ENCODE data around the gene KASH5. TPM values are rescaled to one million over a fixed set of nuclear protein-coding genes. Genes with fewer than 3 reads are reported as not detected.

KASH5 gene
- total and polyA plus RNA-seq, 2 of the 13 experiments (the other 11 are each of a cell fraction or from before 2014, with no cell fraction given) = not detected

DNA sequence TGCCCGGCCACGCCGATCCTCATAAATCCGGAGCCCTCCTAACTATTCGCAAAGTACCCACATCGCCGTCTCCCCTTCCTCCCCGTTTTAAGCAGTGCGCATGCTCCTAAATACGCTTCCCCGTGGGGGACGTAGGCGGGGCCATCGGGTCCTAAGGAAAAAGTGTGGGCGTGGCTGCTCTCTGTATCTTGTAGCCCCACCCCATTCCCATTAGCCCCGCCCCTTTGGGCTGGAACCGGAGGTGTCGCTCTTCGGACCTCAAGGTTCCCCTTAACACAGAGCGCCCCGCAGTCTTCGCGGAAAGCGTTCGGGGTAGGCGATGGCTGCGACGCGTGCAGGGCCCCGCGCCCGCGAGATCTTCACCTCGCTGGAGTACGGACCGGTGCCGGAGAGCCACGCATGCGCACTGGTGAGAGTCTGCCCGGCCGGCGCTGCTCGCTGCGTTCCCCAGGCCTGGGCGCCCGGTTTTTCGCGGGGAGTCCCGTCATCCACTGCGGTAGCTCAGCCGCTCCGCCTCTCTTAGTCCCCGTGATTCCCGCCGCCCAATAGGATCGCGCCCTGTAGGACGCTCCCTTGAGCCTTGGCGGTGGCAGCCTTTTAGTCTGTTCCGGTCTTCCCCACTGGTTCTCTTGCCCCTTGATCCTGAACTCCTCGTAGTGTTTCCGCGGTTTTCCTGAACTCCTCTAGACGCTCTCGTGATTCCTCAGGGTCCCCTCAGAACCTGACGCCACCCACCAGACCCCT, 65.1 kb downstream of the KASH5 start, which contains the start of gene ALDH16A1 (continued):
- TF ChIP-seq, protein P1, sequence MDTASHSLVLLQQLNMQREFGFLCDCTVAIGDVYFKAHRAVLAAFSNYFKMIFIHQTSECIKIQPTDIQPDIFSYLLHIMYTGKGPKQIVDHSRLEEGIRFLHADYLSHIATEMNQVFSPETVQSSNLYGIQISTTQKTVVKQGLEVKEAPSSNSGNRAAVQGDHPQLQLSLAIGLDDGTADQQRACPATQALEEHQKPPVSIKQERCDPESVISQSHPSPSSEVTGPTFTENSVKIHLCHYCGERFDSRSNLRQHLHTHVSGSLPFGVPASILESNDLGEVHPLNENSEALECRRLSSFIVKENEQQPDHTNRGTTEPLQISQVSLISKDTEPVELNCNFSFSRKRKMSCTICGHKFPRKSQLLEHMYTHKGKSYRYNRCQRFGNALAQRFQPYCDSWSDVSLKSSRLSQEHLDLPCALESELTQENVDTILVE (CRISPR knock-in tag; IDR thresholded peaks at IDR 0.05) = 0 out of 2 replicates have a peak, but pooled peaks have one; percentile 72
- TF ChIP-seq, protein P2, sequence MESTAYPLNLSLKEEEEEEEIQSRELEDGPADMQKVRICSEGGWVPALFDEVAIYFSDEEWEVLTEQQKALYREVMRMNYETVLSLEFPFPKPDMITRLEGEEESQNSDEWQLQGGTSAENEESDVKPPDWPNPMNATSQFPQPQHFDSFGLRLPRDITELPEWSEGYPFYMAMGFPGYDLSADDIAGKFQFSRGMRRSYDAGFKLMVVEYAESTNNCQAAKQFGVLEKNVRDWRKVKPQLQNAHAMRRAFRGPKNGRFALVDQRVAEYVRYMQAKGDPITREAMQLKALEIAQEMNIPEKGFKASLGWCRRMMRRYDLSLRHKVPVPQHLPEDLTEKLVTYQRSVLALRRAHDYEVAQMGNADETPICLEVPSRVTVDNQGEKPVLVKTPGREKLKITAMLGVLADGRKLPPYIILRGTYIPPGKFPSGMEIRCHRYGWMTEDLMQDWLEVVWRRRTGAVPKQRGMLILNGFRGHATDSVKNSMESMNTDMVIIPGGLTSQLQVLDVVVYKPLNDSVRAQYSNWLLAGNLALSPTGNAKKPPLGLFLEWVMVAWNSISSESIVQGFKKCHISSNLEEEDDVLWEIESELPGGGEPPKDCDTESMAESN (CRISPR knock-in tag; conservative IDR thresholded peaks at IDR 0.05) = peak; percentile 79
- TF ChIP-seq ZNF850 (CRISPR knock-in tag; conservative IDR thresholded peaks at IDR 0.05) (no peak), YEATS2 (CRISPR knock-in tag; IDR thresholded peaks at IDR 0.05; ENCODE audit: borderline replicate concordance) (peak; percentile 88), MYNN (CRISPR knock-in tag; IDR thresholded peaks at IDR 0.05; ENCODE audit: low read depth) (no peak), ZNF274 (CRISPR knock-in tag; IDR thresholded peaks at IDR 0.05) (peak; percentile 43; the same call in 1 of the 2 replicates), KDM4B (CRISPR knock-in tag; IDR thresholded peaks at IDR 0.05) (no peak), NFYC (CRISPR knock-in tag; IDR thresholded peaks at IDR 0.05) (peak; percentile 92), FOXO1 (CRISPR knock-in tag; IDR thresholded peaks at IDR 0.05) (peak; percentile 16; the same call in 1 of the 2 replicates), ZNF224 (CRISPR knock-in tag; IDR thresholded peaks at IDR 0.05) (0 out of 2 replicates have a peak, but pooled peaks have one; percentile 17), ZNF605 (CRISPR knock-in tag; IDR thresholded peaks at IDR 0.05) (0 out of 2 replicates have a peak, but pooled peaks have one; percentile 15), ARNT2 (CRISPR knock-in tag; IDR thresholded peaks at IDR 0.05; ENCODE audit: low read depth) (no peak), TGIF2 (CRISPR knock-in tag; IDR thresholded peaks at IDR 0.05) (no peak)
- TF ChIP-seq, protein P3, sequence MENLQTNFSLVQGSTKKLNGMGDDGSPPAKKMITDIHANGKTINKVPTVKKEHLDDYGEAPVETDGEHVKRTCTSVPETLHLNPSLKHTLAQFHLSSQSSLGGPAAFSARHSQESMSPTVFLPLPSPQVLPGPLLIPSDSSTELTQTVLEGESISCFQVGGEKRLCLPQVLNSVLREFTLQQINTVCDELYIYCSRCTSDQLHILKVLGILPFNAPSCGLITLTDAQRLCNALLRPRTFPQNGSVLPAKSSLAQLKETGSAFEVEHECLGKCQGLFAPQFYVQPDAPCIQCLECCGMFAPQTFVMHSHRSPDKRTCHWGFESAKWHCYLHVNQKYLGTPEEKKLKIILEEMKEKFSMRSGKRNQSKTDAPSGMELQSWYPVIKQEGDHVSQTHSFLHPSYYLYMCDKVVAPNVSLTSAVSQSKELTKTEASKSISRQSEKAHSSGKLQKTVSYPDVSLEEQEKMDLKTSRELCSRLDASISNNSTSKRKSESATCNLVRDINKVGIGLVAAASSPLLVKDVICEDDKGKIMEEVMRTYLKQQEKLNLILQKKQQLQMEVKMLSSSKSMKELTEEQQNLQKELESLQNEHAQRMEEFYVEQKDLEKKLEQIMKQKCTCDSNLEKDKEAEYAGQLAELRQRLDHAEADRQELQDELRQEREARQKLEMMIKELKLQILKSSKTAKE (CRISPR knock-in tag; IDR thresholded peaks at IDR 0.05; ENCODE audit: borderline replicate concordance) = no peak
- TF ChIP-seq, protein P4, sequence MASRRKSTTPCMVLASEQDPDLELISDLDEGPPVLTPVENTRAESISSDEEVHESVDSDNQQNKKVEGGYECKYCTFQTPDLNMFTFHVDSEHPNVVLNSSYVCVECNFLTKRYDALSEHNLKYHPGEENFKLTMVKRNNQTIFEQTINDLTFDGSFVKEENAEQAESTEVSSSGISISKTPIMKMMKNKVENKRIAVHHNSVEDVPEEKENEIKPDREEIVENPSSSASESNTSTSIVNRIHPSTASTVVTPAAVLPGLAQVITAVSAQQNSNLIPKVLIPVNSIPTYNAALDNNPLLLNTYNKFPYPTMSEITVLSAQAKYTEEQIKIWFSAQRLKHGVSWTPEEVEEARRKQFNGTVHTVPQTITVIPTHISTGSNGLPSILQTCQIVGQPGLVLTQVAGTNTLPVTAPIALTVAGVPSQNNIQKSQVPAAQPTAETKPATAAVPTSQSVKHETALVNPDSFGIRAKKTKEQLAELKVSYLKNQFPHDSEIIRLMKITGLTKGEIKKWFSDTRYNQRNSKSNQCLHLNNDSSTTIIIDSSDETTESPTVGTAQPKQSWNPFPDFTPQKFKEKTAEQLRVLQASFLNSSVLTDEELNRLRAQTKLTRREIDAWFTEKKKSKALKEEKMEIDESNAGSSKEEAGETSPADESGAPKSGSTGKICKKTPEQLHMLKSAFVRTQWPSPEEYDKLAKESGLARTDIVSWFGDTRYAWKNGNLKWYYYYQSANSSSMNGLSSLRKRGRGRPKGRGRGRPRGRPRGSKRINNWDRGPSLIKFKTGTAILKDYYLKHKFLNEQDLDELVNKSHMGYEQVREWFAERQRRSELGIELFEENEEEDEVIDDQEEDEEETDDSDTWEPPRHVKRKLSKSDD (CRISPR knock-in tag; IDR thresholded peaks at IDR 0.05; ENCODE audit: low read depth) = no peak; the same call in 1 of the 2 replicates

All from HepG2 (cell line).